ENCODE results near the gene ITIH2. TPM values are rescaled to one million over a fixed set of nuclear protein-coding genes. Genes with fewer than 3 reads are reported as not detected.

The ITIH2 gene, protein sequence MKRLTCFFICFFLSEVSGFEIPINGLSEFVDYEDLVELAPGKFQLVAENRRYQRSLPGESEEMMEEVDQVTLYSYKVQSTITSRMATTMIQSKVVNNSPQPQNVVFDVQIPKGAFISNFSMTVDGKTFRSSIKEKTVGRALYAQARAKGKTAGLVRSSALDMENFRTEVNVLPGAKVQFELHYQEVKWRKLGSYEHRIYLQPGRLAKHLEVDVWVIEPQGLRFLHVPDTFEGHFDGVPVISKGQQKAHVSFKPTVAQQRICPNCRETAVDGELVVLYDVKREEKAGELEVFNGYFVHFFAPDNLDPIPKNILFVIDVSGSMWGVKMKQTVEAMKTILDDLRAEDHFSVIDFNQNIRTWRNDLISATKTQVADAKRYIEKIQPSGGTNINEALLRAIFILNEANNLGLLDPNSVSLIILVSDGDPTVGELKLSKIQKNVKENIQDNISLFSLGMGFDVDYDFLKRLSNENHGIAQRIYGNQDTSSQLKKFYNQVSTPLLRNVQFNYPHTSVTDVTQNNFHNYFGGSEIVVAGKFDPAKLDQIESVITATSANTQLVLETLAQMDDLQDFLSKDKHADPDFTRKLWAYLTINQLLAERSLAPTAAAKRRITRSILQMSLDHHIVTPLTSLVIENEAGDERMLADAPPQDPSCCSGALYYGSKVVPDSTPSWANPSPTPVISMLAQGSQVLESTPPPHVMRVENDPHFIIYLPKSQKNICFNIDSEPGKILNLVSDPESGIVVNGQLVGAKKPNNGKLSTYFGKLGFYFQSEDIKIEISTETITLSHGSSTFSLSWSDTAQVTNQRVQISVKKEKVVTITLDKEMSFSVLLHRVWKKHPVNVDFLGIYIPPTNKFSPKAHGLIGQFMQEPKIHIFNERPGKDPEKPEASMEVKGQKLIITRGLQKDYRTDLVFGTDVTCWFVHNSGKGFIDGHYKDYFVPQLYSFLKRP
- not detected in 2 replicates for total RNA-seq (2014; rRNA removed; shearing (Covaris generic))

DNA sequence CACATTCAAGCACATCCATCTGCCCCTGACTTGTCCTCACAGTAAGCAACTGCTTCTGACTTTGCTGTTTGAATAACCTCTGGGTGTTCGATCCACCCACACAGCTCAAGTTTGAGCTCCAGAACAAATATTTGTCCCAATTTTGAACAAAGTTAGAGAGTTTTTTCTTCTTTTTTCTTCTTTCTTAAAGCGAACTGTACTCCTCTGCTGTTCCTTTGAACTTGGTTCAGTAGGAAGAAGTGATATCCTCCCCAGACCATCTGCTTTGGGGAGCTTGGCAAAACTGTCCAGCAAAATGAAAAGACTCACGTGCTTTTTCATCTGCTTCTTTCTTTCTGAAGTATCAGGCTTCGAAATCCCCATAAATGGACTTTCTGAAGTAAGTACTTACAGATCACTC, at the start of gene ITIH2:
Gene ITIH2, plus strand, starts transcription at position 177 of the 400 bp plus-strand sequence. Its CDS starts 119 bp downstream, at position 296.

DNA sequence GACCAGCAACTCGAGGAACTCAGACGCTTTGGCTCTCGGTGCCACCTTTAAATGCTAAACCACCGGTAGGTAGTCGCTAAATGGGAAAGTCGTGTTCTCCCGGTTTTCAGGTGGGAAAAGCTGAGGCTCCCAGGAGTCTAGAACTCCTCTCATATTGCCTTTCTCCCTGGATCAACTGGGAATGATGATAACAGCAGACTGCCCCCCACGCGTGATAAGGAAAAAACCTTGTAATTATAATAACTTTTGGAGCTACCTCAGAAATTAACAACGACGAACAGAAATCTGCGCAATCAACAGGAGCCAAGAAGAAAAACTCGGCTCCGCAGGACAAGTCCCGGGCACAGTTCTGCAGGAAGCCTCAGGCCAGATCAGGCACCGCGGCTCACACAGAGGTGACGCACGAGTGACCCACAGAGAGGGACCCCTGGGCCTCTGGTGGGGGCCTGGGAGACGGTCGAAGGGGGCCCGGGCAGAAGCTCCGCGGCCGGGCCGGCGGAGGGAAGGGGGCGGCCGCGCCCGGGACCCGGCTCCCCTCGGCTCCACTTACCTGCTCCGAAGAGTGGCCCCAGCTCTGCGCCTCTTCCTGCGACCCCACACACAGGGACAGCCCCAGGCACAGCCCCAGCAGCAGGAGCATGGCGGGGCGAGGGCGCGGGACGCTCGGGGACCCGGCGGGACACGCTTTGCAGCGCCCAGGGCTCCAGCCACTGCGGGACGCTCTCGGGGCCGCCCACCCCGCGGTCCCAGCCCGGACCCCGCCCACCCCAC, 36.7 kb upstream of the ITIH2 start, which contains the start of gene ITIH5:
Gene ITIH5, minus strand, starts transcription at position 714 of the 771 bp plus-strand sequence. Its CDS starts 74 bp downstream, at position 640.

DNA sequence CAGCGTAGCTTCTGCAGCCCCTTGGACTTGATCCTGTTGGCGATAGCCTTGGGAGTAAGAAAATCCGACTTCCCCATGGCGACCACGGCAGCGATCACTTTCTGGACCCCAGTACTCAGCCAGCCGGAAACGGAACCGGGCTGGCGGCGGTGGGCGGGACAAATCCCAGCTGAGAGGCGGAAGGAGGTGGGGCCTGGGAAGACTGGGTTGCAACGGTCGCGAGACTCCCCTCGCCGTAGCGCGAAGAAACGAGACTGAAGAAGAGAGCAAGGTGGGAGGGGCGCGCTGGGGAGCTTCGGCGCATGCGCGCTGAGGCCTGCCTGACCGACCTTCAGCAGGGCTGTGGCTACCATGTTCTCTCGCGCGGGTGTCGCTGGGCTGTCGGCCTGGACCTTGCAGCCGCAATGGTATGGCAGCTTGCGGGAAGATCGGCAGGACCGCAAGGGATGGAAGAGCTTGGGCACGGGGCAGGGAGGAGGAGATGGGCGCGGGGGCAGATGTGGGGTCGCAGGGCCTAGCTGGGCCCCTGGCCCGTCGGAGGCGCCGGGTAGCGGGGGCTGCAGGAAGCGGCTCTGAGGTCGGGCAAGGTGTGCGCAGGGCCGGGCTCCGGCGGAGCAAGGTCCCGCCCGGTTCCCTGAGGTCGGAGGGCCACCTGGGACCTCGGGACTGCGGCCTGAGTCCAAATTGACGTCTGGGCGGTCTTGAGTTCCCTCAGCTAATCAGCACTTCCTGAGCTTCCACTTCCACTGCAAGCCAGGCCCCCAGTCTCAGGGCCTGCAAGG, 84.9 kb downstream of the ITIH2 start, which contains the start of the genes ATP5F1C and KIN:
Gene ATP5F1C, plus strand, starts transcription at position 321 of the 782 bp plus-strand sequence. Its CDS starts 31 bp downstream, at position 352.
Gene KIN, minus strand, starts transcription at position 137 of the 782 bp plus-strand sequence. Its CDS starts 60 bp downstream, at position 77.

Other genes starting within 250 kb of the ITIH2 start
- 0.68 and 2.0 TPM in 2 replicates for gene ITIH5, start 36.4 kb upstream of the ITIH2 start, total RNA-seq (2014; rRNA removed; shearing (Covaris generic))
- gene KIN, start 84.7 kb downstream of the ITIH2 start, total RNA-seq (2014; rRNA removed; shearing (Covaris generic)) = 4.6 and 11.0 TPM in 2 replicates
- gene ATP5F1C, start 84.9 kb downstream of the ITIH2 start, total RNA-seq (2014; rRNA removed; shearing (Covaris generic)) = 167 and 195 TPM in 2 replicates
- 2.2 and 2.7 TPM in 2 replicates for gene TAF3, start 115.2 kb downstream of the ITIH2 start, total RNA-seq (2014; rRNA removed; shearing (Covaris generic))

Data from A375 (cell line).